HG03025 (cell line): ENCODE results near the gene CLMN.
"Not testable (repeated sequence)": the region's sequence is repeated elsewhere in the genome, so short reads cannot be mapped to it uniquely, and the experiment has no call there.

Experiments used
- ATAC-seq: cut with Tn5 transposase; IDR thresholded peaks from one replicate; pipeline ENCODE4 v1.9.1; 2021; ENCODE audit warnings: mild to moderate bottlenecking, moderate library complexity; ENCODE audit not compliant: unreplicated experiment, low FRiP score

CLMN gene

GRCh38 chr14:95150910-95151309 is 168.8 kb downstream of the CLMN start:
- ATAC-seq: no peak

- no peak for ATAC-seq
Observed at GRCh38 chr14:95149441-95149840, 170.3 kb downstream of the CLMN start.

GRCh38 chr14:95147597-95147996 is 172.1 kb downstream of the CLMN start:
- ATAC-seq: no peak

- no peak for ATAC-seq
Observed at GRCh38 chr14:95146079-95146771, 173.5 kb downstream of the CLMN start.

- ATAC-seq: no peak
Observed at GRCh38 chr14:95144849-95145248, 174.9 kb downstream of the CLMN start.

GRCh38 chr14:95143808-95144620 is 175.7 kb downstream of the CLMN start:
- no peak for ATAC-seq

- ATAC-seq: no peak
Observed at GRCh38 chr14:95142208-95142607, 177.5 kb downstream of the CLMN start.

- ATAC-seq: no peak
Observed at GRCh38 chr14:95141684-95142083, 178.0 kb downstream of the CLMN start.

GRCh38 chr14:95140060-95140858 is 179.4 kb downstream of the CLMN start:
- ATAC-seq: no peak

GRCh38 chr14:95138876-95139275 is 180.8 kb downstream of the CLMN start:
- ATAC-seq: no peak

GRCh38 chr14:95138455-95138854 is 181.3 kb downstream of the CLMN start:
- not testable (repeated sequence) for ATAC-seq

- no peak for ATAC-seq
Observed at GRCh38 chr14:95137804-95138167, 181.9 kb downstream of the CLMN start.

GRCh38 chr14:95137164-95137803 is 182.4 kb downstream of the CLMN start:
- no peak for ATAC-seq

GRCh38 chr14:95136631-95137030 is 183.1 kb downstream of the CLMN start:
- ATAC-seq: no peak

GRCh38 chr14:95134304-95134933 is 185.3 kb downstream of the CLMN start:
- ATAC-seq: no peak

GRCh38 chr14:95133282-95133681 is 186.4 kb downstream of the CLMN start:
- ATAC-seq: no peak

GRCh38 chr14:95132760-95133159 is 186.9 kb downstream of the CLMN start:
- no peak for ATAC-seq
